Glutamatergic neuron (in vitro differentiated cells): ENCODE measurements around the gene RPS6KA2. TPM values are rescaled to one million over a fixed set of nuclear protein-coding genes. Genes with fewer than 3 reads are reported as not detected.

Experiments used
- DNase-seq: peaks from one replicate; pipeline ENCODE4 v3.0.0; 2022
- H3K27ac Mint-ChIP-seq: one replicate; pipeline ENCODE4 v1.8.0; 2020; ENCODE audit warnings: mild to moderate bottlenecking, mixed read lengths, inconsistent platforms; ENCODE audit not compliant: unreplicated experiment
- H3K27me3 Mint-ChIP-seq: one replicate; pipeline ENCODE4 v1.8.0; 2020; ENCODE audit warnings: mild to moderate bottlenecking, moderate library complexity, mixed read lengths, inconsistent platforms; ENCODE audit not compliant: unreplicated experiment
- H3K36me3 Mint-ChIP-seq: one replicate; pipeline ENCODE4 v1.8.0; 2020; ENCODE audit warnings: mild to moderate bottlenecking, mixed read lengths, inconsistent platforms; ENCODE audit not compliant: unreplicated experiment
- H3K4me1 Mint-ChIP-seq: one replicate; pipeline ENCODE4 v1.8.0; 2020; ENCODE audit warnings: mild to moderate bottlenecking, low read depth, mixed read lengths, inconsistent platforms; ENCODE audit not compliant: unreplicated experiment
- H3K4me3 Mint-ChIP-seq: one replicate; pipeline ENCODE4 v1.8.0; 2020; ENCODE audit warnings: mild to moderate bottlenecking, mixed read lengths, inconsistent platforms; ENCODE audit not compliant: unreplicated experiment
- H3K9me3 Mint-ChIP-seq: one replicate; pipeline ENCODE4 v1.8.0; 2020; ENCODE audit warnings: mild to moderate bottlenecking, moderate library complexity, mixed read lengths, inconsistent platforms; ENCODE audit not compliant: unreplicated experiment
- CTCF ChIP-seq: fragments of 200-600 bp; sonication (generic); IDR thresholded peaks from one replicate; pipeline ENCODE4 v1.5.0; 2021; ENCODE audit not compliant: partially characterized antibody, unreplicated experiment
- total RNA-seq: library from RNA; stranded (reverse); fragmentation: NEBNext Ultra II Directional; extraction: Animal tissue kit (Norgen Biotek cat#: 25700); gene quantifications from one replicate; pipeline ENCODE4 v1.2.1, GENCODE V29; 2021; ENCODE audit not compliant: unreplicated experiment

Gene RPS6KA2
- total RNA-seq, 1 donor from 2014 or later = 109 TPM

- no peak overlapping the region for H3K4me3 Mint-ChIP-seq
- no peak for DNase-seq
- peak overlapping the region; percentile 24 for H3K27ac Mint-ChIP-seq
- H3K9me3 Mint-ChIP-seq = peaks cover 3% of the 10 kb centered on the region
- TF ChIP-seq CTCF = no peak
- peaks cover 4% of the 10 kb centered on the region for H3K36me3 Mint-ChIP-seq
- peaks cover 4% of the 10 kb centered on the region for H3K27me3 Mint-ChIP-seq
- peaks cover 51% of the 10 kb centered on the region for H3K4me1 Mint-ChIP-seq
These were observed 15.4 kb downstream of the RPS6KA2 start for GRCh38 chr6:166611631-166612030.

DNA sequence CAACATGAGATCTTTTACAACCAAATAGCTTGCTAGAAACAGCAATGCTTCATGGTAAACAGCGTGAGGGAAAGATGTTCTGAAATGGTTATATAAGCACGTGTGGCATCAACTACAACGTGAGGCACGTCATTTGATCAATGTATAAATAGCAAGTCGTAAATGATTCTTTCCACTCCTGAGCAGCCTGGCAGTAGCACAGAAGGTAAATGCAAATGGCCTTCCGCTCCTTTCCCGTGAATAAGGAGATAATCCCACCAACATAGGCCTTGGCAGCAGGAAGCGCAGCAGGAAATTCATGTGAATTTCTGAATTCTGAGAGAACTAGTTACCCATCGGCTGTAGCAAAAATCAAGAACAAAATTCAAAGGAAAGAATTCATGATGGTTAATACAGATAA lies 17.0 kb downstream of the RPS6KA2 start:
- DNase-seq = no peak
- peaks cover 1% of the 10 kb centered on the region for H3K9me3 Mint-ChIP-seq
- no peak for TF ChIP-seq CTCF
- no peak overlapping the region for H3K4me3 Mint-ChIP-seq
- no peak overlapping the region for H3K27ac Mint-ChIP-seq
- peaks cover 45% of the 10 kb centered on the region for H3K4me1 Mint-ChIP-seq
- peaks cover 2% of the 10 kb centered on the region for H3K36me3 Mint-ChIP-seq
- H3K27me3 Mint-ChIP-seq = peaks cover under 1% of the 10 kb centered on the region

DNA sequence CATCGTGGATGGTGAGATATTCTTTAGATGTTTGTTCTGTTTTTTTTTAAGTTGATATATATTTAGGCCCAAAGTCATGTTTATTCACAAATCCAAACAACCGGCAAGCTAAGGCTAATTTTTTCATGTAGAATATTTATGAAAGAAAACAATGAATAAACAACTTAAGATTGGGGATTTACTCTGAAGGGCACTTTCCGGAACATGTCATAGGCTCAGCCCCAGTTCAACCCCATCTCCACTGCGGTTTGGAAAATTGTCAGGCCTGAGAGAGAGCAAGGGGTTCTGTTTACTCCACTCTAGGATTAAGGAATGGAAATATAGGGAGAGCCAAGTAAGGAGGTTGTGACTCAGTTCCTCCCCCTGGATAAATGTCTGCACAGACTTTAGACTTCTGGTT lies 18.3 kb downstream of the RPS6KA2 start:
- no peak overlapping the region for H3K27ac Mint-ChIP-seq
- TF ChIP-seq CTCF = no peak
- H3K4me3 Mint-ChIP-seq = no peak overlapping the region
- no peaks in the 10 kb centered on the region for H3K27me3 Mint-ChIP-seq
- H3K36me3 Mint-ChIP-seq = no peaks in the 10 kb centered on the region
- H3K4me1 Mint-ChIP-seq = peaks cover 33% of the 10 kb centered on the region
- no peak for DNase-seq
- H3K9me3 Mint-ChIP-seq = no peaks in the 10 kb centered on the region

DNA sequence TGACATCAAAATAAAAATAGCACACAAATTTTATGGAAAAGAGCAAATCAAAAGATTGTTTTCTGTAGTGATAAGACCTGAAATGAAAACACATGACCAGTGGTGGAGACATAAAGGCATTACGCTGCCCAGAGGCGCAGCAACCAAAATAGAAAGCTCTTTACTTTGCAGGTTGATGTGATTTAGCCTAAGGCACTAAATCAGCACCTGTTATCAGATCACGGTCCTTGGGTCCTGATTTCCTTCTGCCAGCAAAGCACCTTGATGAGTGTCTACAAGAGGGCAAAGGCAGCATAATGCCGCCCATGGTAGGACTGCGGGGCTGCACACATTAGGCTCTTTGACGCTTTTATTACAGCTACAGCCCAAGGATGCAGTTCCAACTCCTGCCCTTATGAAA lies 21.3 kb downstream of the RPS6KA2 start:
- Mint-ChIP-seq H3K4me1 (peaks cover 10% of the 10 kb centered on the region), H3K36me3 (peaks cover 6% of the 10 kb centered on the region), H3K27ac (no peak overlapping the region), H3K27me3 (no peaks in the 10 kb centered on the region), H3K4me3 (no peak overlapping the region), H3K9me3 (no peaks in the 10 kb centered on the region)
- no peak for TF ChIP-seq CTCF
- no peak for DNase-seq

- no peak for TF ChIP-seq CTCF
- no peak for DNase-seq
- no peaks in the 10 kb centered on the region for H3K27me3 Mint-ChIP-seq
- no peak overlapping the region for H3K27ac Mint-ChIP-seq
- H3K36me3 Mint-ChIP-seq = peaks cover 6% of the 10 kb centered on the region
- H3K9me3 Mint-ChIP-seq = no peaks in the 10 kb centered on the region
- no peak overlapping the region for H3K4me3 Mint-ChIP-seq
- H3K4me1 Mint-ChIP-seq = peaks cover 4% of the 10 kb centered on the region
These were observed 22.1 kb downstream of the RPS6KA2 start for GRCh38 chr6:166604911-166605310.
